ENCODE data around the gene RHNO1.

Gene RHNO1

GRCh38 chr12:2912216-2912575 lies 35.2 kb downstream of the RHNO1 start:
- no peak for DNase-seq

GRCh38 chr12:2919249-2919648 lies 42.2 kb downstream of the RHNO1 start:
- no peak for DNase-seq

DNA sequence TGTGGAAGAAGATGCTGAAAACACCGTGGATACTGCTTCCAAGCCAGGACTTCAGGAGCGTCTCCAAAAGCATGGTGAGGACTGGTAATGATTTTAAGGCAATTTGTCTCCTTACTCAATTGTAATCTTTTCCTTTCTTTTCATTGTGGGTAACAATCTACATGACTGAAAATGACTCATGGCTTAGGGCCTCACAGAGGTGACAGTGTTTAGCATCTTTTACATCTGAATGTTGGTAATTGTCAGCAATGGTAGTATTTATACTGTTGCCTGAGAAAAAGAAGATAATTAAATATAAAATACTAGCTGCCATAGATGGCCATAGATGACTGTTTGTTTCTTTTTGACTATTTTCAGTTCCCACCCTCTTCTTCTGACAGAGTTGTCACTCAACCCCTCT lies 45.3 kb downstream of the RHNO1 start:
- DNase-seq: no peak

- no peak for DNase-seq
Measured at GRCh38 chr12:2923057-2923456, 46.0 kb downstream of the RHNO1 start.

- DNase-seq: no peak
Measured at GRCh38 chr12:2924019-2924418, 47.0 kb downstream of the RHNO1 start.

- no peak for DNase-seq
Measured at GRCh38 chr12:2925322-2925995, 48.4 kb downstream of the RHNO1 start.

GRCh38 chr12:2930865-2931264 lies 53.8 kb downstream of the RHNO1 start:
- DNase-seq: no peak

DNA sequence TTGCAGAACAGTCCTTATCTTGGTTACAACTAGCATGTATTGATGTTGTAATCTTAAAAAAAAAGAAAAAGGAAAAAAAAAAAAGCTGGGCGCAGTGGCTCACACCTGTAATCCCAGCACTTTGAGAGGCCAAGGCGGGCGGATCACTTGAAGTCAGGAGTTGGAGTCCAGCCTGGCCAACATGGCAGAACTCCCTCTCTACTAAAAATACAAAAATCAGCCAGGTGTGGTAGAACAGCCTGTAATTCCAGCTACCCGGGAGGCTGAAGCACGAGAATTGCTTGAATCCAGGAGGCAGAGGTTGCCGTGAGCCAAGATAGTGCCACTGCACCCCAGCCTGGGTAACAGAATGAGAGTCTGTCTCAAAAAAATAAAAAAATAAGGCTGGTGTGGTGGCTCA lies 56.6 kb downstream of the RHNO1 start:
- no peak for DNase-seq

DNA sequence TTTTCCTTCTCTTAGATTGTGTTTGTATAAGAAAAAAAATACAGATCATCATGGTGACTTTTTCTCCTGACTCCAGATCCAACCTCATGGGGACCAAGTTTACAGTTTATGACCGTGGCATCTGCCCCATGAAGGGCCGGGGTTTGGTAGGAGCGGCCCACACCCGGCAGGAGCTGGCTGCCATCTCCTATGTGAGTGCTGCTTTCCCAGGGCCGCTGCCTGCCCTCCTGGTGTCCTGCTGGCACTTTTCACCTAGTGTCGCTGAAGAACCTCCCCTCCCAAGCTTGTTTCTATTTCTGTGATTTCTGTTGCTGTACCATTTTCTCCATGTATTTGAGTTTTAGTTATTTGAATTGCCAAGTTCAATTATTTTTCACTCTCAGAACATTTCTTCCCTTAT lies 57.3 kb downstream of the RHNO1 start:
- no peak for DNase-seq

DNA sequence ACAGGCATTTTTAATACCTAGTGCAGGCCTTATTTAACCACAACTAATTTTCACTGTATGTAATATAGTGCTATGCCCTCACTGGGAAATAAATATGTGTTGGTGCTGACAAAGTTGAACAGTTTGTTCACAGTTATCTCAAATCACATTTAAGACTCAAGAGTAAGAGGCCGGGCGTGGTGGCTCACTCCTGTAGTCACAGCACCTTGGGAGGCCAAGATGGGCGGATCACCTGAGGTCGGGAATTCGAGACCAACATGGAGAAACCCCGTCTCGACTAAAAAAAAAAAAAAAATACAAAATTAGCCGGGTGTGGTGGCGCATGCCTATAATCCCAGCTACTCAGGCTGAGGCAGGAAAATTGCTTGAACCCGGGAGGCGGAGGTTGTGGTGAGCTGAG lies 59.3 kb downstream of the RHNO1 start:
- no peak for DNase-seq

DNA sequence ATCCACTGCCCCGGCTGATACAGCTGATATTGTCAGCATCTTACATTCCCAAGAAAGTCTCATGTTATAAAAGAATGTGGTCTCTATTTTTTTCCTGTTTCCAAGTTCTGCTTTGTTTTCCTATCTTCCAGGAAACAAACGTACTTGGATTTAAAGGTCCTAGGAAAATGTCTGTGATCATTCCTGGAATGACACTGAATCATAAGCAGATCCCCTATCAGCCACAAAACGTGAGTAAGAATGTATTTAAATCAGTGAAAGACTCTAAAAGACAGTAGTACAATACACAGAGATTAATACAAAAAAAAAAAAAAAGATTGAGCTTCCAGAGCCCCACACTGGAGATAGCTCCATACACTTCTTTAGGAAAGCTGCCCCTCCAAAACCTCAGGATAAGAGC lies 60.5 kb downstream of the RHNO1 start:
- no peak for DNase-seq
